Measurements from ENCODE around the gene HAPSTR1. TPM values are rescaled to one million over a fixed set of nuclear protein-coding genes. Genes with fewer than 3 reads are reported as not detected.
A peak's percentile ranks its signal among the peaks of the same experiment; 100 is the strongest.

HAPSTR1 gene
- total and polyA plus RNA-seq, 11 donors, result 13.3 to 78.4 (median 55.9) TPM

GRCh38 chr16:9138731-9139501 is 47.5 kb downstream of the HAPSTR1 start:
- TF ChIP-seq POLR2A (IDR thresholded peaks at IDR 0.05) (no peak), CTCF (IDR thresholded peaks at IDR 0.05) (peak; percentile 77 to 90 (median 83))
- Histone ChIP-seq H3K36me3 (no peaks in the 10 kb centered on the region), H3K4me1 (peaks cover 0 to 21% (median 6%) of the 10 kb centered on the region in 12 donors), H3K27ac (no peak overlapping the region), H3K9me3 (no peaks in the 10 kb centered on the region), H3K4me3 (peak overlapping the region in 1 of 12 donors; percentile 19), H3K27me3 (no peaks in the 10 kb centered on the region)
- intact Hi-C loops (cut with DNase I), result loop anchor here in 3 of 10 donors (2.0 to 10.0 kb wide), 4 partner anchors 47 to 1046 kb away; partner anchors contain the start of genes GRIN2A (in 1 of the 3), HAPSTR1 (in 1 of the 3) and LITAFD (in 1 of the 3)
- DNase-seq (peak; percentile 72 to 84 (median 73)), ATAC-seq (peak; percentile 51 to 87 (median 82))
- WGBS, 4 donors, result 13 to 15% (median 14%) methylated on average over 21 of the region's 21 CpGs

- 92 to 96% (median 95%) methylated on average over 7 of the region's 7 CpGs for WGBS, 4 donors
- ATAC-seq (peak; percentile 52 to 63 (median 56)), DNase-seq (peak in 1 of 5 donors; percentile 7)
- H3K27ac ChIP-seq, result no peak overlapping the region
- no peaks in the 10 kb centered on the region for H3K36me3 ChIP-seq
- intact Hi-C loops (cut with DNase I), result loop anchor here in 3 of 10 donors (2.0 to 10.0 kb wide), 4 partner anchors 48 to 1045 kb away; partner anchors contain the start of genes GRIN2A (in 1 of the 3), HAPSTR1 (in 1 of the 3) and LITAFD (in 1 of the 3)
- peaks cover 0 to 18% (median 6%) of the 10 kb centered on the region in 12 donors for H3K4me1 ChIP-seq
- TF ChIP-seq POLR2A (IDR thresholded peaks at IDR 0.05) (no peak), CTCF (IDR thresholded peaks at IDR 0.05) (no peak)
- H3K4me3 ChIP-seq, result no peak overlapping the region
- H3K9me3 ChIP-seq, result no peaks in the 10 kb centered on the region
- no peaks in the 10 kb centered on the region for H3K27me3 ChIP-seq
Measured at GRCh38 chr16:9139965-9140364, 48.5 kb downstream of the HAPSTR1 start.

Other genes with a start within 250 kb of the HAPSTR1 start
- 10 to 100 TPM; 20.0 to 62.4 (median 29.0) TPM for gene CARHSP1, start 222.6 kb upstream of the HAPSTR1 start, total RNA-seq
- 10 to 100 TPM; 33.4 to 58.0 TPM for gene CARHSP1, start 222.6 kb upstream of the HAPSTR1 start, polyA plus RNA-seq
- gene LITAFD, start 209.3 kb upstream of the HAPSTR1 start, total RNA-seq, result not detected
- not detected for gene LITAFD, start 209.3 kb upstream of the HAPSTR1 start, polyA plus RNA-seq
- 10 to 100 TPM; 49.5 to 86.5 (median 68.1) TPM for gene USP7, start 127.7 kb upstream of the HAPSTR1 start, total RNA-seq
- gene USP7, start 127.7 kb upstream of the HAPSTR1 start, polyA plus RNA-seq, result 10 to 100 TPM; 20.3 to 38.0 TPM

All from heart left ventricle (tissue), 16 donors.